Fibroblast of gingiva (primary cell): ENCODE measurements around the gene CAMTA1.
A peak's percentile ranks its signal among the peaks of the same experiment; 100 is the strongest.

Experiments used
- DNase-seq: peaks from one replicate; pipeline ENCODE4 v3.0.0-alpha.2; 2011; ENCODE audit warnings: low read depth

CAMTA1 gene

GRCh38 chr1:7387053-7387927, 602.0 kb downstream of the CAMTA1 start:
- DNase-seq = no peak

GRCh38 chr1:7388141-7388487, 602.9 kb downstream of the CAMTA1 start:
- DNase-seq = no peak

- no peak for DNase-seq
Observed at GRCh38 chr1:7388488-7389185, 603.4 kb downstream of the CAMTA1 start.

GRCh38 chr1:7389201-7389905, 604.1 kb downstream of the CAMTA1 start:
- DNase-seq = no peak

GRCh38 chr1:7389906-7390603, 604.8 kb downstream of the CAMTA1 start:
- DNase-seq = no peak

- DNase-seq = no peak
Observed at GRCh38 chr1:7390604-7391000, 605.3 kb downstream of the CAMTA1 start.

GRCh38 chr1:7393136-7393535, 607.9 kb downstream of the CAMTA1 start:
- no peak for DNase-seq

- DNase-seq = no peak
Observed at GRCh38 chr1:7395251-7395650, 610.0 kb downstream of the CAMTA1 start.

- DNase-seq = no peak
Observed at GRCh38 chr1:7398982-7399381, 613.7 kb downstream of the CAMTA1 start.

- no peak for DNase-seq
Observed at GRCh38 chr1:7399514-7400125, 614.4 kb downstream of the CAMTA1 start.

GRCh38 chr1:7400566-7400965, 615.3 kb downstream of the CAMTA1 start:
- no peak for DNase-seq

- DNase-seq = peak; percentile 78
Observed at GRCh38 chr1:7401814-7402547, 616.7 kb downstream of the CAMTA1 start.

GRCh38 chr1:7402548-7402850, 617.2 kb downstream of the CAMTA1 start:
- DNase-seq = no peak

GRCh38 chr1:7403265-7404045, 618.2 kb downstream of the CAMTA1 start:
- DNase-seq = no peak

GRCh38 chr1:7404046-7404742, 618.9 kb downstream of the CAMTA1 start:
- DNase-seq = no peak

GRCh38 chr1:7405844-7406500, 620.7 kb downstream of the CAMTA1 start:
- DNase-seq = no peak

GRCh38 chr1:7406641-7407543, 621.6 kb downstream of the CAMTA1 start:
- DNase-seq = no peak

- DNase-seq = no peak
Observed at GRCh38 chr1:7407544-7407895, 622.3 kb downstream of the CAMTA1 start.
